ENCODE measurements around the gene RCAN2.

DNA sequence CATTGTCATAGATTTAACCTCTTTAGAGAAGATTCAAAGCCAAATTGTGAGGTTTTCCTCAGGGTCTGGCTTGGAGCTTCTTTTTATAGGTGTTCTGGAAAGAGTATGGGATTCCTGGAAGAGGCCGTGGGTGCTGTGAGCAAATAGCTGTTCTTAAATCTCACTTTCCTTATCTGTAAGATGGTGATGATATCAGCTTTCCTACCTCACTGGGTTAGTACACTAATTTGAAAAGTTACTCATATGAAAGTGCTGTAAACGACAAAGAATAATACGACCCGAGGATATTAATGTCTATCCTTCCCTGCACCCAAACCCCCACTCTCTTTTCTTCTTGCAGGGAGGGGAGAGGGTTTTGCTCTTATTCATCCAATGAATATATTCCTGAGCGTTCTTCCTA lies 203.6 kb downstream of the RCAN2 start:
- TF ChIP-seq, protein P1, sequence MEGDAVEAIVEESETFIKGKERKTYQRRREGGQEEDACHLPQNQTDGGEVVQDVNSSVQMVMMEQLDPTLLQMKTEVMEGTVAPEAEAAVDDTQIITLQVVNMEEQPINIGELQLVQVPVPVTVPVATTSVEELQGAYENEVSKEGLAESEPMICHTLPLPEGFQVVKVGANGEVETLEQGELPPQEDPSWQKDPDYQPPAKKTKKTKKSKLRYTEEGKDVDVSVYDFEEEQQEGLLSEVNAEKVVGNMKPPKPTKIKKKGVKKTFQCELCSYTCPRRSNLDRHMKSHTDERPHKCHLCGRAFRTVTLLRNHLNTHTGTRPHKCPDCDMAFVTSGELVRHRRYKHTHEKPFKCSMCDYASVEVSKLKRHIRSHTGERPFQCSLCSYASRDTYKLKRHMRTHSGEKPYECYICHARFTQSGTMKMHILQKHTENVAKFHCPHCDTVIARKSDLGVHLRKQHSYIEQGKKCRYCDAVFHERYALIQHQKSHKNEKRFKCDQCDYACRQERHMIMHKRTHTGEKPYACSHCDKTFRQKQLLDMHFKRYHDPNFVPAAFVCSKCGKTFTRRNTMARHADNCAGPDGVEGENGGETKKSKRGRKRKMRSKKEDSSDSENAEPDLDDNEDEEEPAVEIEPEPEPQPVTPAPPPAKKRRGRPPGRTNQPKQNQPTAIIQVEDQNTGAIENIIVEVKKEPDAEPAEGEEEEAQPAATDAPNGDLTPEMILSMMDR (IDR thresholded peaks at IDR 0.05) = no peak
- TF ChIP-seq POLR2A (IDR thresholded peaks at IDR 0.05) = no peak

Data from adrenal gland (tissue), 5 donors.